T follicular helper cell (primary cell): ENCODE results near the gene TECRL.

Experiments
- DNase-seq: peaks from one replicate; pipeline ENCODE4 v3.0.0-alpha.2; 2020; ENCODE audit warnings: low read depth

The TECRL gene

DNA sequence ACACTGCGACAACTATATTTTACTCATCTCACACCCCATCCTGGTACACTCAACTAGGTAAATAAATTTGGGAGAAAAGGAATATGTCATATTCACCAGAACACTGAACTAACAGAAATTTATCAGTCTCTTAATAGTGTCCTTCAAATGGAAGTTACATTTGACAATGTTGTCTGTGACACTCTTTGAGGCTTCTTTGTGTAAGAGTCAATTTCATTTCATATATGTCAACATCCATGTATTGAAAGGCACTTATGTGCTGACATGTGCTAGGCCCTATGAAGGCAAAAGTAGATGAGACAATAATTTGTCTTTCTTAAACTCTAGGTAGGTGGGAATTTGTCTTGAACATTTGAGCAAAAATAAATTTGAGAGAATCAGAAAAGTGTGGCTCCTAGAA is 82.0 kb downstream of the TECRL start:
- no peak for DNase-seq

GRCh38 chr4:64326507-64326906 is 82.7 kb downstream of the TECRL start:
- no peak for DNase-seq

DNA sequence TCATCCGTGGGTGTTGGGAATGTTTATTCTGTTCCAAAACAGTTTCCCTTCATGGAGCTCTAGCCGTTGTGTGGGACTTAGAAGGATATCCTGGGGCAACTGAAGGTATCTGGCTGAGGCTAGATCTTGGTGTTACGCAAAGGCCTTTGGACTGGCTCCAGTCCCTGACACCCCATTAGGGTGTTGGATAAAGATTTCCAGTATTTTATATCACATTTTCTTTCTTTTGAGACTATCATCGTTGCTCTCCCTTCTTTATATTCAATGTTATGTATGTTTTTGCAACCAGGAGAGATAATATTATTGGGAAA is 103.0 kb downstream of the TECRL start:
- DNase-seq: no peak

GRCh38 chr4:64305565-64306254 is 103.5 kb downstream of the TECRL start:
- no peak for DNase-seq

- no peak for DNase-seq
These were observed 136.8 kb downstream of the TECRL start for GRCh38 chr4:64272432-64272831.

GRCh38 chr4:64271601-64272081 is 137.6 kb downstream of the TECRL start:
- DNase-seq: no peak

- no peak for DNase-seq
These were observed 142.6 kb downstream of the TECRL start for GRCh38 chr4:64266669-64267068.

DNA sequence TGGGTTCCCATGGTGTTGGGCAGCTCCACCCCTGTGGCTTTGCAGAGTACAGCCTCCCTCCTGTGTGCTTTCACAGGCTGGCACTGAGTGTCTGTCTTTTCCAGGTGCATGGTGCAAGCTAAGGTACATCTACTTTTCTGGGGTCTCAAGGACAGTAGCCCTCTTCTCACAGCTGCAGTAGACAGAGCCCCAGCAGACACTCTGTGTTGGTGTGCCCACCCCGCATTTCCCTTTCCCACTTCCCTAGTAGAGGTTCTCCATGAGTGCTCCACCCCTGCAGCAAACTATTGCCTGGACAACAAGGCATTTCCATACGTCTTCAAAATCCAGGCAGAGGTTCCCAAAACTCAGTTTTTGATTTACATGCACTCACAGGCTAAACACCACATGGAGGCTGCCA is 143.0 kb downstream of the TECRL start:
- DNase-seq: no peak

GRCh38 chr4:64251781-64252180 is 157.5 kb downstream of the TECRL start:
- DNase-seq: no peak

DNA sequence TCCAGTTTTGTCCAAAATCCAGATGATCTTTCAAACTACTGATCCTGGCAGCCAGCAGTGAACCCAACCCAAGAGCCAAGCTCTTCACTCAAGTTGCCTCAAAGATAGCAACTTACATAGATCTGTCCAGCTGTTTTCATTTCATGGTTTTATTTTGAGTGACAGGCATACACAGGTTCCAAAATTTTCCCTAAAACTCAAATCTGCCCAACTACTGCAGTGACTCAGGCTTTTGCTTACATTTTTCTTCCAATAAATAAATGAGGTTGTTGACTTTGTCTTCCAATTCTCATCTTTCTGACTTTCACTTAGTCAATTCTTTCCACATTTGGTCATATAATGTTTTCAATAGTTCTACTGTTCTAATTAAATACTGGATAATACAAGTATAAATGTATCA is 158.8 kb downstream of the TECRL start:
- no peak for DNase-seq

GRCh38 chr4:64250061-64250460 is 159.2 kb downstream of the TECRL start:
- no peak for DNase-seq

- DNase-seq: no peak
These were observed 161.1 kb downstream of the TECRL start for GRCh38 chr4:64248186-64248585.

DNA sequence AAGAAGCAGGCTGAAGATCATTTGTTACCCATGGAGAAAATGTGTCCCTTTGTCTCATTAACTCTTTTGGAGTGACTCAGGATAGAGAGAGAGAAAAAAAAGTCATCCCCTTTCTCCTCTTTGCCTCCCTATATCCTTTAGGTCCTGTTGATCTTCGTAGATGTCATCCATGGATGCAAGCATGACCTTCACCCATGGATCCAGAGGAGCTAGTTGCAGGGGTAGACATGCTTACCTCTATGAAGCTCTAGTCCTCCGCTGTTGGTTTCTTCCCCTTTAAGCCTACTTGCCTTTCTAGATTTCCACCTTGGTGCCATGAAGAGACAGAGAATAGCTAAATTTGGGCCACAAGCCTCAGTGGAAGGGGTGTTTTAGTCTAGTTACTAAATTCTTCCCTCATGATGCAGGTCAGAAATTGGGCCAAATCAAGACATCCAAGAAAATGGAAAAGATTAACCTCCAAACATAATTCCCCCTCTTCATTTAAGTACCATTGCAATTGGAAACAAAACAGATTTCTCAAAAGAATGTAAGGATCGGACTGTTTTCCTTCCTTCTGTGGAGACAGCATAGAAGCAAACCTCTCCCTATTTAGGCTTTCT is 178.4 kb downstream of the TECRL start:
- no peak for DNase-seq
